ENCODE data around the gene WDR41. TPM values are rescaled to one million over a fixed set of nuclear protein-coding genes. Genes with fewer than 3 reads are reported as not detected.

Gene WDR41
- total RNA-seq, 4 donors from 2014 or later, result 11.7 to 49.5 (median 30.8) TPM

- H3K4me3 ChIP-seq, result no peak overlapping the region
- peaks cover 0 to 23% (median 0%) of the 10 kb centered on the region in 3 donors for H3K36me3 ChIP-seq
- no peak for DNase-seq
- no peaks in the 10 kb centered on the region for H3K27me3 ChIP-seq
- no peak overlapping the region for H3K27ac ChIP-seq
- no peaks in the 10 kb centered on the region for H3K9me3 ChIP-seq
- TF ChIP-seq, protein P1, sequence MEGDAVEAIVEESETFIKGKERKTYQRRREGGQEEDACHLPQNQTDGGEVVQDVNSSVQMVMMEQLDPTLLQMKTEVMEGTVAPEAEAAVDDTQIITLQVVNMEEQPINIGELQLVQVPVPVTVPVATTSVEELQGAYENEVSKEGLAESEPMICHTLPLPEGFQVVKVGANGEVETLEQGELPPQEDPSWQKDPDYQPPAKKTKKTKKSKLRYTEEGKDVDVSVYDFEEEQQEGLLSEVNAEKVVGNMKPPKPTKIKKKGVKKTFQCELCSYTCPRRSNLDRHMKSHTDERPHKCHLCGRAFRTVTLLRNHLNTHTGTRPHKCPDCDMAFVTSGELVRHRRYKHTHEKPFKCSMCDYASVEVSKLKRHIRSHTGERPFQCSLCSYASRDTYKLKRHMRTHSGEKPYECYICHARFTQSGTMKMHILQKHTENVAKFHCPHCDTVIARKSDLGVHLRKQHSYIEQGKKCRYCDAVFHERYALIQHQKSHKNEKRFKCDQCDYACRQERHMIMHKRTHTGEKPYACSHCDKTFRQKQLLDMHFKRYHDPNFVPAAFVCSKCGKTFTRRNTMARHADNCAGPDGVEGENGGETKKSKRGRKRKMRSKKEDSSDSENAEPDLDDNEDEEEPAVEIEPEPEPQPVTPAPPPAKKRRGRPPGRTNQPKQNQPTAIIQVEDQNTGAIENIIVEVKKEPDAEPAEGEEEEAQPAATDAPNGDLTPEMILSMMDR (IDR thresholded peaks at IDR 0.05), result no peak
- TF ChIP-seq POLR2A (IDR thresholded peaks at IDR 0.05), result no peak
- no peaks in the 10 kb centered on the region for H3K4me1 ChIP-seq
Measured at GRCh38 chr5:77452351-77452750, 39.8 kb downstream of the WDR41 start.

DNA sequence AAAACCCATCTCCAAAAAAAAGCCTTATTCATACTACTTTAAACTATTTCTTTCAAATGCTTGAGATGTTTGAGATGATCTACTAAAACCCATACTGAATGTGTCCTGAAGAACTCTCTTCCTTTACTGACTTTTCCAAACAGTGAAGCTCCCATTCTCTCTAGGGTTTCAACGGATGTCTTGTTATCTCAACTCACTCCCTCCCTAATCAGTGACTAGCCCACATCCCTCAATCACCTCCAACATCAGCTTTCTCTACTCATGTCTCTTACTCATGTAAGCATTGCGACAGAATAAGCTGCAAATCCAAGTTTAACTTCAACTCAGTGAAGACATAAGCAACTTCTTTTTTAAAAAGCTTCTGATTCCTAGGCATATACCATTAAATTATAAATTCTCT, 42.1 kb downstream of the WDR41 start:
- no peaks in the 10 kb centered on the region for H3K4me1 ChIP-seq
- H3K27me3 ChIP-seq, result no peaks in the 10 kb centered on the region
- H3K36me3 ChIP-seq, result peaks cover 0 to 23% (median 0%) of the 10 kb centered on the region in 3 donors
- no peak overlapping the region for H3K4me3 ChIP-seq
- DNase-seq, result no peak
- TF ChIP-seq, protein P1 (IDR thresholded peaks at IDR 0.05), result no peak
- TF ChIP-seq POLR2A (IDR thresholded peaks at IDR 0.05), result no peak
- H3K9me3 ChIP-seq, result no peaks in the 10 kb centered on the region
- peak overlapping the region in 1 of 4 donors; percentile 30 for H3K27ac ChIP-seq

GRCh38 chr5:77449277-77449676, 42.8 kb downstream of the WDR41 start:
- H3K36me3 ChIP-seq, result peaks cover 0 to 23% (median 0%) of the 10 kb centered on the region in 3 donors
- H3K4me3 ChIP-seq, result no peak overlapping the region
- no peak for TF ChIP-seq POLR2A (IDR thresholded peaks at IDR 0.05)
- TF ChIP-seq, protein P1 (IDR thresholded peaks at IDR 0.05), result no peak
- H3K9me3 ChIP-seq, result no peaks in the 10 kb centered on the region
- no peak for DNase-seq
- peak overlapping the region in 1 of 4 donors; percentile 30 for H3K27ac ChIP-seq
- no peaks in the 10 kb centered on the region for H3K27me3 ChIP-seq
- H3K4me1 ChIP-seq, result no peaks in the 10 kb centered on the region

DNA sequence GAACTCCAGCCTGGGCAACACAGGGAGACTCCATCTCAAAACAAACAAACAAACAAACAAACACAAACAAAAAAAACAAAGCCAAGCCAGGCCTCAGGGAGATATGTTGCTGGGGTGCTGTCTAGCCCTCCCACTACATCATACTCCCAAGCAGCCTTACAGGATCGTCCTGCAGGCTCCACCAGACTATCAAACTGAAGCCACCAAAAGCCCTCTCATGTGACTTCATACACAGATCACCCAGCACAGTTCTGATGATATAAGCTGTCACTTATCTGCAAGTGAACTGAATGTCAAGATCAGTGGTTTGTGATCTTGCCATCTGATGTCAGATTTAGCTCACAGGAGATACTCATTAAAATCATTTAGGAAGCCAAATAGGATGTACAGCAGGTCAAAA, 43.3 kb downstream of the WDR41 start:
- TF ChIP-seq, protein P1 (IDR thresholded peaks at IDR 0.05), result no peak
- no peak for TF ChIP-seq POLR2A (IDR thresholded peaks at IDR 0.05)
- H3K9me3 ChIP-seq, result no peaks in the 10 kb centered on the region
- H3K4me1 ChIP-seq, result no peaks in the 10 kb centered on the region
- no peak overlapping the region for H3K27ac ChIP-seq
- H3K36me3 ChIP-seq, result peaks cover 0 to 23% (median 0%) of the 10 kb centered on the region in 3 donors
- no peak for DNase-seq
- no peaks in the 10 kb centered on the region for H3K27me3 ChIP-seq
- no peak overlapping the region for H3K4me3 ChIP-seq

GRCh38 chr5:77444356-77444755, 47.8 kb downstream of the WDR41 start:
- no peaks in the 10 kb centered on the region for H3K27me3 ChIP-seq
- no peaks in the 10 kb centered on the region for H3K9me3 ChIP-seq
- H3K4me1 ChIP-seq, result no peaks in the 10 kb centered on the region
- no peak overlapping the region for H3K27ac ChIP-seq
- H3K4me3 ChIP-seq, result no peak overlapping the region
- DNase-seq, result no peak
- peaks cover 0 to 20% (median 0%) of the 10 kb centered on the region in 3 donors for H3K36me3 ChIP-seq
- TF ChIP-seq POLR2A (IDR thresholded peaks at IDR 0.05), result no peak

DNA sequence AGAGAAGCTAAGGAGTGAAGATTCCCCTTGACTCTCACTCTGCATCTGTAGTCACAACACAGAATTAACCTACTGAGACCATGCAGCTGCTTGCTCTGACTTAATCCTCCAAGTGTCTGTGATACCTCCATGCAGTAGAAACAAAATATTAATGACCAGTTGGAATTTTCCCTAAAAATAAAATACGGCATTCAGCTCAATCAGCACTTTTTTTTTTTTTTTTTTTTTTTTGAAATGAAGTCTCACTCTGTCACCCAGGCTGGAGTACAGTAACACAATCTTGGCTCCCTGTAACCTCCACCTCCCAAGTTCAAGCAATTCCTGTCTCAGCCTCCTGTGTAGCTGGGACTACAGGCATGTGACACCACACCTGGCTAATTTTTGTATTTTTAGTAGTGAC, 48.4 kb downstream of the WDR41 start:
- no peaks in the 10 kb centered on the region for H3K27me3 ChIP-seq
- no peak overlapping the region for H3K27ac ChIP-seq
- DNase-seq, result no peak
- TF ChIP-seq, protein P1 (IDR thresholded peaks at IDR 0.05), result no peak
- TF ChIP-seq POLR2A (IDR thresholded peaks at IDR 0.05), result no peak
- H3K9me3 ChIP-seq, result no peaks in the 10 kb centered on the region
- H3K36me3 ChIP-seq, result peaks cover 0 to 13% (median 0%) of the 10 kb centered on the region in 3 donors
- H3K4me1 ChIP-seq, result no peaks in the 10 kb centered on the region
- H3K4me3 ChIP-seq, result no peak overlapping the region

Measured in Peyer's patch (tissue), 4 donors.